Tibial artery (tissue), 4 donors: ENCODE results near the gene RRAD.

Source experiments
- DNase-seq, 2 donors: peaks; one replicate each; pipeline ENCODE4 v3.0.0-alpha.2; 2019
- H3K27ac ChIP-seq, 2 donors: fragments of 200-600 bp; sonication (generic) in 1 of 2; 1 replicate in 1 of 2; 2 replicates in 1 of 2; pipeline ENCODE4 v1.5.1; 2018 to 2019; ENCODE audit warnings: mild to moderate bottlenecking in 1 of 2
- H3K27me3 ChIP-seq, 2 donors: fragments of 200-600 bp; sonication (generic) in 1 of 2; one replicate each; pipeline versions ENCODE4 v1.5.1 to v1.6.0; 2016 to 2019
- H3K36me3 ChIP-seq, 3 donors: fragments of 200-600 bp; sonication (generic) in 2 of 3; one replicate each; pipeline ENCODE4 v1.5.1; 2016 to 2019; ENCODE audit warnings: mild to moderate bottlenecking in 2 of 3
- H3K4me1 ChIP-seq, 4 donors: fragments of 200-600 bp; sonication (generic) in 2 of 4; 1 replicate in 3 of 4; 2 replicates in 1 of 4; pipeline ENCODE4 v1.5.1; 2016 to 2019
- H3K4me3 ChIP-seq, 2 donors: fragments of 200-600 bp; sonication (generic) in 1 of 2; 1 replicate in 1 of 2; 2 replicates in 1 of 2; pipeline ENCODE4 v1.5.1; 2018 to 2019; ENCODE audit warnings: mild to moderate bottlenecking in 2 of 2
- H3K9me3 ChIP-seq, 3 donors: fragments of 200-600 bp; sonication (generic) in 1 of 3; one replicate each; pipeline ENCODE4 v1.5.1; 2016 to 2019
- intact Hi-C: fragments of 100-400 bp; cut with DNase I; formaldehyde crosslinking; loops from one replicate; pipeline ENCODE4 v1.15.0; 2023; ENCODE audit warnings: low total_unique reads
- TF ChIP-seq, protein P1 (sequence below), 2 experiments: fragments of 200-600 bp in 1 of 2; fragments of 450-650 bp in 1 of 2; IDR thresholded peaks; one replicate each; pipeline ENCODE4 v1.5.1; 2017 to 2019; ENCODE audit warnings: antibody characterized with exemption in 2 of 2, mild to moderate bottlenecking in 1 of 2, moderate library complexity in 1 of 2

RRAD gene

DNA sequence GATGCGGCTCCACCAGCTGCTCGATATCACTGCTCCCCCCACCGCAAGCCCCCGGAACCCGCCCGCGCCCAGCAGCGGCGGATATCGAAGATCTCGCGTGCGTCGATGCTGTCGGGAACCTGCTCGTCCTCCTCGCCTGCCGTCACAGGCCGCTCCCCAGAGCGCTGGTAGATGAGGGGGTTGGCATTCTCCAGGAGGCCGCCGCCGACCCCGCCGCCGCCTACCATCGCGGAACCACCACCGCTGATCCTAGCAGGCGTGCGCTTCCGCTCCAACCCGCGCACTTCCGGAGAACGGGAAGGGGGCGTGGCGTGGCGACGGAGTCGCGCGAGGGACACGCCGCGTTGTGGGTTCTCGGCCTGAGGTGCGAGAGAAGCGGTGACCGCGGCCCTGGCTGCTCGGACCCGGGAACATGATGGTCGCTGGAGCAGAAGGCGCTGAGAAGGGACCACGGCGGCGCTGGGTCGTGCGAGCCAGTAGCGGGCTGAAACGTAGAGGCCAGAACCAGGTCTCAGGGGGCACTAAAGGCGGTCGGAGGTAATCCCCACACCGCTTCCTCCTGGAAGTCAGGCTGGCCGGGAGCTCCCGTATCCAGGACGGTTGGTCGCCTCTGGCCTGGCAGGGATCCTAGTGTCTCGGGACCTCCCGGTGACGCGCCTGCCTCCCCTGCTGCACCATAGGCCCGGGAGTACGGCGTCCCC, 9.0 kb upstream of the RRAD start, which contains the start of gene CIAO2B:
Gene CIAO2B, minus strand, starts transcription at position 265 of the 701 bp plus-strand sequence. Its CDS starts 38 bp downstream, at position 227.
- Histone ChIP-seq H3K4me1 (peaks cover 4 to 45% (median 35%) of the 10 kb centered on the region in 4 donors), H3K4me3 (peak within 1 kb of the TSS; percentile 95 to 97), H3K36me3 (peaks cover 0 to 47% (median 15%) of the 10 kb centered on the region in 3 donors), H3K27me3 (no peaks in the 10 kb centered on the region), H3K27ac (peak within 1 kb of the TSS; percentile 95 to 97), H3K9me3 (no peaks in the 10 kb centered on the region)
- TF ChIP-seq, protein P1, sequence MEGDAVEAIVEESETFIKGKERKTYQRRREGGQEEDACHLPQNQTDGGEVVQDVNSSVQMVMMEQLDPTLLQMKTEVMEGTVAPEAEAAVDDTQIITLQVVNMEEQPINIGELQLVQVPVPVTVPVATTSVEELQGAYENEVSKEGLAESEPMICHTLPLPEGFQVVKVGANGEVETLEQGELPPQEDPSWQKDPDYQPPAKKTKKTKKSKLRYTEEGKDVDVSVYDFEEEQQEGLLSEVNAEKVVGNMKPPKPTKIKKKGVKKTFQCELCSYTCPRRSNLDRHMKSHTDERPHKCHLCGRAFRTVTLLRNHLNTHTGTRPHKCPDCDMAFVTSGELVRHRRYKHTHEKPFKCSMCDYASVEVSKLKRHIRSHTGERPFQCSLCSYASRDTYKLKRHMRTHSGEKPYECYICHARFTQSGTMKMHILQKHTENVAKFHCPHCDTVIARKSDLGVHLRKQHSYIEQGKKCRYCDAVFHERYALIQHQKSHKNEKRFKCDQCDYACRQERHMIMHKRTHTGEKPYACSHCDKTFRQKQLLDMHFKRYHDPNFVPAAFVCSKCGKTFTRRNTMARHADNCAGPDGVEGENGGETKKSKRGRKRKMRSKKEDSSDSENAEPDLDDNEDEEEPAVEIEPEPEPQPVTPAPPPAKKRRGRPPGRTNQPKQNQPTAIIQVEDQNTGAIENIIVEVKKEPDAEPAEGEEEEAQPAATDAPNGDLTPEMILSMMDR (IDR thresholded peaks at IDR 0.05), result no peak
- peak; percentile 86 to 94 for DNase-seq
- intact Hi-C loops, result loop anchor here (2.0 kb wide), 1 partner anchor 39 kb away; no protein-coding TSS in a partner anchor

DNA sequence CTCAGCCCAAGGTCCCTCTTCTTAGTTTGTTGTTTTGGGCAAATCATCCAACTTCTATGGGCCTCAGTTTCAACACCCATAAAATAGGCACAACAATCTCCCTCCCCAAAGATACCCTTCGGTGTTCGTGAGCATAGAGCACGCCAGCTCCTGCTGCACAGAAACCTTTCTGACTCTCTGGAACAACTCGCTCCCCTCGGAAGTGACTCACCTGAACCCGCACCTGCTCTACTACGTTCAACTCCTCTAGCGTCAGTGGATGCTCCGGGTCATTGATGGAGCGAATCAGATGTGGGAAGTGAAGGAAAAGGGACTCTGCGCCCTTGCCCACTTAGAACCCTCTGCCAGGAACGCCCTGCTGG, 8.4 kb upstream of the RRAD start:
- DNase-seq, result no peak
- H3K27me3 ChIP-seq, result no peaks in the 10 kb centered on the region
- TF ChIP-seq, protein P1 (IDR thresholded peaks at IDR 0.05), result no peak
- H3K4me3 ChIP-seq, result peak overlapping the region; percentile 95 to 97
- no peaks in the 10 kb centered on the region for H3K9me3 ChIP-seq
- peaks cover 4 to 46% (median 35%) of the 10 kb centered on the region in 4 donors for H3K4me1 ChIP-seq
- peak overlapping the region; percentile 95 to 97 for H3K27ac ChIP-seq
- peaks cover 0 to 42% (median 10%) of the 10 kb centered on the region in 3 donors for H3K36me3 ChIP-seq
- intact Hi-C loops, result loop anchor here (2.0 kb wide), 1 partner anchor 39 kb away; no protein-coding TSS in a partner anchor

DNA sequence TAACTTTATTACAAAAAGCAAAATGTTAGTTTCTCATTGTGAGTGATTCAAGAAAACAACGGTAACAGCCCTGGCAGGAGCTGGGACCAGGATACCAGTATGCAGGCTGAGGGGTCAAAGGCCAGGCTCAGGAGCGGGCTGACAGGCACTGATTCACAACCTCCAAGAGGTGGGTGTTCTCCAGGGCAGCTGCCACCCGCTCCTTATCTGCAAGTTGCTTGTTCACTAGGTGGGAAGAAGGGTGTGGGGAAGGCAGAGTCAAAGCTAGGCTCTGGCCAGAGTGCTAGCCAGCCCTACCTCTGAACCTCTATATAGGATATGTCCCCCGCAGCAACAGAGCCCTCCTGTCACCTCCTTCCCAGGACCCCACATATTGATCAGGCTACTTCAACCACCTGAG, 6.7 kb upstream of the RRAD start:
- no peaks in the 10 kb centered on the region for H3K9me3 ChIP-seq
- peaks cover 0 to 25% (median 0%) of the 10 kb centered on the region in 3 donors for H3K36me3 ChIP-seq
- no peaks in the 10 kb centered on the region for H3K27me3 ChIP-seq
- no peak for DNase-seq
- H3K4me3 ChIP-seq, result no peak overlapping the region
- H3K4me1 ChIP-seq, result peaks cover 4 to 56% (median 39%) of the 10 kb centered on the region in 4 donors
- TF ChIP-seq, protein P1 (IDR thresholded peaks at IDR 0.05), result no peak
- intact Hi-C loops, result no loop called here
- H3K27ac ChIP-seq, result no peak overlapping the region

DNA sequence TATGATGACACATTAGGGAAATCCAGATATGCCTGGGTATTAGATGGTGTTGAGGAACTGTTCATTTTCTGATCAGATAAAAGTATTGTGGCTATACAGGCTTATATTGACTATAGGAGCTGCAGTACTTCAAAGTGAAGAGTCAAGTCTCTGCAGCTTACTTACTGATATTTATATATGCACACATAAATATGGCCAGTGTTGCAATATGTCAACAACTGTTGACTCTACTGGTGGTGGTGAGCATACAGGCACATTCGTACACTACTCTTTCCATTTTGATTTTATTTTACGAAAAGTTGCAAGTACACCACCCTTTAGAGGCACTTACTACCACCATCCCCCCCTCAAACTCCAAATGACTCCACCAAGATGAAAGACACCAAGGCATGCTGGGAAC, 6.3 kb upstream of the RRAD start:
- peaks cover 4 to 56% (median 43%) of the 10 kb centered on the region in 4 donors for H3K4me1 ChIP-seq
- no peak overlapping the region for H3K4me3 ChIP-seq
- intact Hi-C loops, result no loop called here
- H3K36me3 ChIP-seq, result peaks cover 0 to 23% (median 0%) of the 10 kb centered on the region in 3 donors
- H3K9me3 ChIP-seq, result no peaks in the 10 kb centered on the region
- no peaks in the 10 kb centered on the region for H3K27me3 ChIP-seq
- DNase-seq, result no peak
- TF ChIP-seq, protein P1 (IDR thresholded peaks at IDR 0.05), result no peak
- H3K27ac ChIP-seq, result no peak overlapping the region

DNA sequence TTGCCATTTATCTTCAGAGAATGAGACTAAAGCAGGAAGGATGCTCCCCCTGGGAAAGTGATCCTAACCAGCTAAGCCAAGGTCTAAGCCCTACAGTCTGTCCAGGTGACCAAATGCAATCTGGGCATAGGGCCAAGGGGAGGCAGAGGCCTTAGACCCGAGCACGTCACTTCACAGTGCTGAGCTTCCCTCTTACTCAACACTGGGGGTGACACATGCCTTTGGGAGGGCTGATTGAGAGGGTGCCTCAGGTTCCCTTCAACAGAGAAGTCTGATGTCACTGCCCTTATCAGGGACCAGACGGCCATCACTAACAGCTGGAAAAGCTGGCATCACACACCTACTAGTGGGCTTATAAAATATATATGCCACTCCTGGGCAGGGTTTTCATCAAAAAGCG, 4.9 kb upstream of the RRAD start:
- DNase-seq, result no peak
- no peak overlapping the region for H3K4me3 ChIP-seq
- no peak overlapping the region for H3K27ac ChIP-seq
- H3K9me3 ChIP-seq, result no peaks in the 10 kb centered on the region
- TF ChIP-seq, protein P1 (IDR thresholded peaks at IDR 0.05), result no peak
- intact Hi-C loops, result no loop called here
- H3K27me3 ChIP-seq, result no peaks in the 10 kb centered on the region
- H3K4me1 ChIP-seq, result peaks cover 4 to 51% (median 41%) of the 10 kb centered on the region in 4 donors
- peaks cover 0 to 23% (median 0%) of the 10 kb centered on the region in 3 donors for H3K36me3 ChIP-seq
